Measurements from ENCODE around the gene TET1. TPM values are rescaled to one million over a fixed set of nuclear protein-coding genes. Genes with fewer than 3 reads are reported as not detected.

TET1 gene
- total and polyA plus RNA-seq, 9 donors, result 5.2 to 20.6 (median 9.7) TPM

Other genes with a start within 250 kb of the TET1 start
- 17.8 TPM for gene HNRNPH3, start 228.3 kb upstream of the TET1 start, total RNA-seq
- 100 to 1,000 TPM; 176 to 214 (median 193) TPM for gene HNRNPH3, start 228.3 kb upstream of the TET1 start, polyA plus RNA-seq (ENCODE audit: insufficient read depth in 1 of 8, insufficient read length in 8 of 8, low replicate concordance in 1 of 8)
- 3.9 TPM for gene PBLD, start 227.4 kb upstream of the TET1 start, total RNA-seq
- 10 to 100 TPM in 2 of 8 donors, 1 to 10 TPM in 6; 4.7 to 20.0 (median 8.0) TPM for gene PBLD, start 227.4 kb upstream of the TET1 start, polyA plus RNA-seq (ENCODE audit: insufficient read depth in 1 of 8, insufficient read length in 8 of 8, low replicate concordance in 1 of 8)
- 19.8 TPM for gene RUFY2, start 153.1 kb upstream of the TET1 start, total RNA-seq
- 10 to 100 TPM; 12.0 to 17.3 (median 14.8) TPM for gene RUFY2, start 153.1 kb upstream of the TET1 start, polyA plus RNA-seq (ENCODE audit: insufficient read depth in 1 of 8, insufficient read length in 8 of 8, low replicate concordance in 1 of 8)
- 9.0 TPM for gene DNA2, start 88.4 kb upstream of the TET1 start, total RNA-seq
- 1 to 10 TPM; 3.7 to 7.3 (median 5.2) TPM for gene DNA2, start 88.4 kb upstream of the TET1 start, polyA plus RNA-seq (ENCODE audit: insufficient read depth in 1 of 8, insufficient read length in 8 of 8, low replicate concordance in 1 of 8)
- gene SLC25A16, start 32.8 kb upstream of the TET1 start, total RNA-seq, result 31.8 TPM
- 10 to 100 TPM in 1 of 8 donors, 1 to 10 TPM in 7; 6.9 to 13.9 (median 8.5) TPM for gene SLC25A16, start 32.8 kb upstream of the TET1 start, polyA plus RNA-seq (ENCODE audit: insufficient read depth in 1 of 8, insufficient read length in 8 of 8, low replicate concordance in 1 of 8)
- gene CCAR1, start 160.9 kb downstream of the TET1 start, total RNA-seq, result 36.0 TPM
- gene CCAR1, start 160.9 kb downstream of the TET1 start, polyA plus RNA-seq (ENCODE audit: insufficient read depth in 1 of 8, insufficient read length in 8 of 8, low replicate concordance in 1 of 8), result 10 to 100 TPM; 57.7 to 78.8 (median 71.0) TPM